Stimulated activated memory B cell treated with anti-CD40 and anti-IgM and Interleukin-4, amounts not matched to agents 10 μg/mL and 1 μg/mL and 100 μg/mL, for 72 hours (primary cell): Measurements from ENCODE around the gene TARP.
A peak's percentile ranks its signal among the peaks of the same experiment; 100 is the strongest.

Experiments used
- ATAC-seq: fragments of 150-1000 bp; cut with Tn5 transposase; 2 replicates; pipeline ENCODE4 v1.10.0; 2021
- H3K27ac Mint-ChIP-seq: one replicate; pipeline ENCODE4 v1.8.0; 2022; ENCODE audit warnings: mild to moderate bottlenecking, mixed read lengths
- H3K27me3 Mint-ChIP-seq: one replicate; pipeline ENCODE4 v1.8.0; 2022; ENCODE audit warnings: mixed read lengths
- H3K36me3 Mint-ChIP-seq: one replicate; pipeline ENCODE4 v1.8.0; 2022; ENCODE audit warnings: mixed read lengths
- H3K4me1 Mint-ChIP-seq: one replicate; pipeline ENCODE4 v1.8.0; 2022; ENCODE audit warnings: mixed read lengths
- H3K4me3 Mint-ChIP-seq: one replicate; pipeline ENCODE4 v1.8.0; 2022; ENCODE audit warnings: mild to moderate bottlenecking, moderate library complexity, mixed read lengths
- H3K9me3 Mint-ChIP-seq: one replicate; pipeline ENCODE4 v1.8.0; 2022; ENCODE audit warnings: mixed read lengths

Gene TARP

DNA sequence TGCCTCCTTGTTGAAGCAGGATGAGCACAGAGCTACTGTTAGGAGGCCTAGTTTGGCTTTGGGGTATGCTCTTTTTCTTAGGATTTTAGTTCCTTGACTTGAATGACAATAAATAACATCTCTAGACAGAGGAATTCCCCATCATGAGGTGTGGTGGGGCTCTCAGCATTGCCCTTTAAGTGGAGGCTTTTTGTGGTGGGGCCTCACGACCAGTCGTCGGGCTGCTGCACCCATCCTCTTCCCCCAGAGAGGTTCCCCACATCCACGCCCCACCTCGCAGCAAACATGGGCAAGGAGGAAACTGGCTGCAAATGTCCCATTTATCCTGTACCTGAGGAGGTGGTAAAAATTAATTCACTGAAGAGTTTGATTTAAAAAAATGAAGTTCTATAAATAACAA lies 36.1 kb upstream of the TARP start:
- Mint-ChIP-seq H3K9me3 (no peaks in the 10 kb centered on the region), H3K27ac (no peak overlapping the region), H3K36me3 (no peaks in the 10 kb centered on the region), H3K4me1 (peaks cover 11% of the 10 kb centered on the region), H3K27me3 (peaks cover 35% of the 10 kb centered on the region), H3K4me3 (no peak overlapping the region)
- ATAC-seq = no peak

DNA sequence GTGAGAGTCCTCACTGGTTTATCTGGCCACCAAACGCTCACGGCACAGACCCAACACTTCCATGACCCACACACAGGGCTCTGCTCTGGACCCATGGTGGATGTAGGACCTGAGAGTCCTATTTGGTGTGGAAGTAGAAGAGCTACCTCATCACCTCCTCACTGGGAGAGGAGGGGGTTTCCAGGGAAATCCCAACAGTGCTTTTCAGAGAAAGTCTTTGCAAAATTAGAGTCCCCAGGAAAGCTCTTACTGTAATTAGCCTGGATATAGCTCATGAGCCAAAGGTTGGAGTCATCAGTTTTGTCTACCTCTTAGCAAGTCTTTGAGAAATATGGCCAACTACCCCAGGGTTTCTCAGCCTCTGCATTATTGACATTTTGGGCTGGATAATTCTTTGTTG lies 34.7 kb upstream of the TARP start:
- Mint-ChIP-seq H3K4me3 (no peak overlapping the region), H3K27ac (no peak overlapping the region), H3K36me3 (no peaks in the 10 kb centered on the region), H3K27me3 (peaks cover 39% of the 10 kb centered on the region), H3K9me3 (no peaks in the 10 kb centered on the region), H3K4me1 (peaks cover 11% of the 10 kb centered on the region)
- no peak for ATAC-seq

DNA sequence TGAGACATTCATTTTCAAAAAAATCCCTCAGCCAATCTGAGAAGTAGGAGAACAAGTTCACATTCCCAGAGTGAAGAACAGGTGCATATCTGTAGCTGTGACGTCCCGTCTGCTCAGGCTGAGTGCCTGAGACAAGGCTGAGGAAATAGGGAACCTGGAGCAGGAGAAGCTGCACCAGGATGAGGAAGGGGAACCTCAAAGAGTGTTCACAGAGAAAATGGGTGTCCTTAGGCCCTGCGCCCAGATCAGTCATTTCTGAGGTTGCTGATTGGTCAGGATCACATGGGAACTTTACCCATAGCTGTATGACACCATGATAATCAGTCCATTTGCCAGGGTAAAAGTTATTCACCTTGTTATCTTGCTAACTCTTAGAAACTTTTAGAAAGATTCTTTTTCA lies 34.2 kb upstream of the TARP start:
- no peaks in the 10 kb centered on the region for H3K36me3 Mint-ChIP-seq
- no peak for ATAC-seq
- no peaks in the 10 kb centered on the region for H3K9me3 Mint-ChIP-seq
- H3K4me3 Mint-ChIP-seq = no peak overlapping the region
- H3K27ac Mint-ChIP-seq = no peak overlapping the region
- peaks cover 11% of the 10 kb centered on the region for H3K4me1 Mint-ChIP-seq
- peaks cover 39% of the 10 kb centered on the region for H3K27me3 Mint-ChIP-seq

DNA sequence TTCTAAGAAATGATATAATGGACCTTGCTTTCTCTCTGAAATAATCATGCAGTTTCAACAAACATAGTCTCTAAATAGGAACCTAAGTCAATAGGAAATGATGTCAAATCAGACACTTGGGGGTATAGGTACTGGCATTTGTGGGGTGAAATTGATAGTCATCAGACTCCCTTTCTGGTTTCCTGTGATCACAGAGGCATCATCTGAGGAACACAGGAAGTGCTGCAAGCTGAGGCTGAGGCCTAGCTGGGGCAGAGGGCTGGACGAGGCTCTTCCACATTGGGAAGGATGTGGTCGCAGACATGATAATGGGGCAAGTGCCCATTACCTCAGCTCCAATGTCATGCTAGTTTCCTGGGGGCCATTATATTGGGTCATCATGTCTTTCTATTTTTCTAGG lies 33.5 kb upstream of the TARP start:
- H3K27me3 Mint-ChIP-seq = peaks cover 42% of the 10 kb centered on the region
- no peaks in the 10 kb centered on the region for H3K36me3 Mint-ChIP-seq
- H3K9me3 Mint-ChIP-seq = no peaks in the 10 kb centered on the region
- no peak overlapping the region for H3K4me3 Mint-ChIP-seq
- peaks cover 11% of the 10 kb centered on the region for H3K4me1 Mint-ChIP-seq
- ATAC-seq = no peak
- no peak overlapping the region for H3K27ac Mint-ChIP-seq

DNA sequence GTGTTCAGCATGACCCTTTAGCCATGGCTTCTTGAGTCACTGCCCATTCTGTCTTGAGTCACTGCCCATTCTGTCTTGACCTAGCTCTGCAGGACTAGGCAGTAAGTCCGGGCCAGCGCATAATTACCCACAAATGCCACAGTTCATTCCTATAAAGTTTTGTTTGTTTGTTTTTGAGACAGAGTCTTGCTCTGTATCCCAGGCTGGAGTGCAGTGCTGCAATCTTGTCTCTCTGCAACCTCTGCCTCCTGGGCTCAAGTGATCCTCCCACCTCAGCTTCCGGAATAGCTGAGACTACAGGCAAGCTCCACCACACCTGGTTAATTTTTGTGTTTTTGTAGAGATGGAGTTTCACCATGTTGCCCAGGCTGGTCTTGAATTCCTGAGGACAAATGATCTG lies 32.7 kb upstream of the TARP start:
- Mint-ChIP-seq H3K27ac (no peak overlapping the region), H3K27me3 (peaks cover 44% of the 10 kb centered on the region), H3K4me3 (no peak overlapping the region), H3K36me3 (no peaks in the 10 kb centered on the region), H3K9me3 (no peaks in the 10 kb centered on the region), H3K4me1 (peaks cover 5% of the 10 kb centered on the region)
- ATAC-seq = no peak

DNA sequence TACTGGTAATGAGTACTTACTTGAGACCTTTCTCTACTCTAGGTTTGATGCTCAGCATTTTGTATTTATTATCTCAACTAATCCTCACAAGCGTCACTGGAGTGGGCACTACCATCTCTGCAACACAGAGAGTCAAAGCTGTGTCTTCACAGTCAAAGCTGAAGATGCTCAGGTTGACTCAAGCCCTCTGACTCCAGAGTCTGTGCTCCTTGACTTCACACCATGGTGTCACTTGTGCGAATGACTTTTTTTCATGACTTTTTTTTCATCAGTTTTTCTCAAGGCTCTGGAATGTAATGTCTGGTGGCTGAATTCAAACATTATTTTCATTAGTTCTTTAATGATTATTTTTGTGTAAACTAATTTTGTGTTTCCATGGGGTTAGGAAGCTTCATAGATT lies 30.4 kb upstream of the TARP start:
- ATAC-seq = no peak
- no peaks in the 10 kb centered on the region for H3K9me3 Mint-ChIP-seq
- no peak overlapping the region for H3K4me3 Mint-ChIP-seq
- no peaks in the 10 kb centered on the region for H3K4me1 Mint-ChIP-seq
- no peaks in the 10 kb centered on the region for H3K36me3 Mint-ChIP-seq
- no peak overlapping the region for H3K27ac Mint-ChIP-seq
- H3K27me3 Mint-ChIP-seq = peaks cover 32% of the 10 kb centered on the region

DNA sequence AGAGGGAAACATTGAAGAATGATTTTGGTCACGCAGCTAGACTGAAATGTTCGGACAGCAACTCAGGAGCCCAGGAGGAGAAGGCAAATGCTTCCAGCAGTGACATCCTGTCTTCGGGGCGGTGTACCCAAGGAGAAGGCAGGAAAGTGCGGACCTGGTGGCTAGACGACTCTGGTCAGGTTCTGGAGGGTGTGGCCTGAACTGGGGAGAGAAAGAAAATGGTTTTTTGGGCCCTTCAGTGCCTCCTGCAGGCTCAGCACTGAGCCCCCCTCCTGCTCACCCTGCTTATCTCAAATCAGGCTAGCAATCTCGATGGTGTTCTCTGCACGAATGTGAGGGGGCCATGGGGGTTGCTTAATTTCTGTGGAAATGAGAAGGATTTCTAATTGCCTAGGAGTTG lies 26.7 kb upstream of the TARP start:
- no peak for ATAC-seq
- Mint-ChIP-seq H3K4me3 (no peak overlapping the region), H3K36me3 (no peaks in the 10 kb centered on the region)

DNA sequence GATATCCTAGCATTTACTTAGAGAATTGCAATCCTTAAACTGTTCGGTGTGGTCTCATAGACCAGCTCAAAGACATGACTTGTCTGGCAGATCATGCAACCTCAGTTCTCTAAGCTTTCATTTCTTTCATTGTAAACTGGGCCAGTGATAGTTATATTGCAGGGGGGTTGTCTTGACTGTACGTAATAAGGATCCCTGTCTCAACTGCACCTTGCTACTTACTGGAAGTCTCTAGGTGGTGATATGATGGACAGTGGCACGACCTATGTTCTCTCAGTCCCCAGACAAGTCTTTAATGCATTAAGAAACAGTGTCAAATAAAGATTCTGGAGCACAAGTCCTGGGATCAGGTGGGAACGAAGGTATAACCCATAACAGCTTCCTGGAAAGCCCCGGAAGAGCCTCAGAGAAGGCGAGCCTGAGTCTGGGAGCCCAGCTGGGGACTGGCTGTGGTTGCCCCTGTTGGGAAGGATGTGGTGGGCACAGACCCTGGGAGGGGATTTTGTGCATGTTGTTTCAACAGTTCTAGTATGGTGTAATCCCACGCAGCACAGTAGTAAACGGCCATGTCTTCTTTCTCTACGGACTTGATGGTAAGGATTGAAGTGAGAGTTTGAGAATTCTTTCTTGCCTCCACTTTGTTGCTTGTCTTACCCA lies 26.0 kb upstream of the TARP start:
- Mint-ChIP-seq H3K4me3 (no peak overlapping the region), H3K9me3 (no peaks in the 10 kb centered on the region)

More for the DNA sequence above, 26.7 kb upstream of the TARP start:
- no peak overlapping the region for H3K27ac Mint-ChIP-seq
- H3K4me1 Mint-ChIP-seq = peaks cover 11% of the 10 kb centered on the region
- H3K9me3 Mint-ChIP-seq = no peaks in the 10 kb centered on the region
- peaks cover 36% of the 10 kb centered on the region for H3K27me3 Mint-ChIP-seq

DNA sequence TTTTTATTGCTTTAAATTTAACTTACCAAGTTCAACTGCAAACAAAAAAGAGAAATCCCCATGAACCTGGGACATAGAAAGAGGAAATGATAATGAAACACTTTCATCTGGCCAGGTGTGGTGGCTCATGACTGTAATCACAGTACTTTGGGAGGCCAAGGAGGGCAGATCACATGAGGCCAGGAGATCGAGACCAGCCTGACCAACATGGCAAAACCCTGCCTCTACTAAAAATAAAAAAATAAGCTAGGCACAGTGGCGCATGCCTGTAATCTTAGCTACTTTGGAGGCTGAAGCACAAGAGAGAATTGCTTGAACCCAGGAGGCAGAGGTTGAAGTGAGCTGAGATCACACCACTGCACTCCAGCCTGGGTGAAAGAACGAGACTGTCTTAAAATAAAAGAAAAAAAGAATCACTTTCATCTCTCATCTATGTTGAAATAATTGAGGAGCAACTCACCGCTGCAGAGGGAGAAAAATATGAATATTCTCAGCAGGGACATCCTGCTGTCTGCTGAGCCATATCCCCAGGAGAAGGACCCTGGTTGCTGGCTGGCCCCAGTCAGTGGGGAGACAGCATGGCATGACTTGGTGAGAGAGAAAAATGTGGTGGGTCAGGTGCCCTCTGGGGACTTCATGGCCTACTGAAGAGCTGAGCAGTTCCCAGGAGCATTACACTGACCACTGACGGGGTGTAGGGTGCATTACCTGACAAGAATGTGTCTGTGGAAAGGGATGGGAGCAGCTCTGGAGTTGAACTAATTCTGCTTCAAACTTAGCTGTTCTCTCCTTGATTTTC lies 22.8 kb upstream of the TARP start:
- Mint-ChIP-seq H3K4me3 (no peak overlapping the region), H3K36me3 (no peaks in the 10 kb centered on the region), H3K4me1 (peaks cover 11% of the 10 kb centered on the region), H3K27me3 (peaks cover 16% of the 10 kb centered on the region), H3K9me3 (no peaks in the 10 kb centered on the region), H3K27ac (peak overlapping the region; percentile 6)
- peak; percentile 57 for ATAC-seq

More for the DNA sequence above, 26.0 kb upstream of the TARP start:
- Mint-ChIP-seq H3K36me3 (no peaks in the 10 kb centered on the region), H3K4me1 (peaks cover 11% of the 10 kb centered on the region), H3K27me3 (peaks cover 28% of the 10 kb centered on the region), H3K27ac (no peak overlapping the region)
- ATAC-seq = no peak

DNA sequence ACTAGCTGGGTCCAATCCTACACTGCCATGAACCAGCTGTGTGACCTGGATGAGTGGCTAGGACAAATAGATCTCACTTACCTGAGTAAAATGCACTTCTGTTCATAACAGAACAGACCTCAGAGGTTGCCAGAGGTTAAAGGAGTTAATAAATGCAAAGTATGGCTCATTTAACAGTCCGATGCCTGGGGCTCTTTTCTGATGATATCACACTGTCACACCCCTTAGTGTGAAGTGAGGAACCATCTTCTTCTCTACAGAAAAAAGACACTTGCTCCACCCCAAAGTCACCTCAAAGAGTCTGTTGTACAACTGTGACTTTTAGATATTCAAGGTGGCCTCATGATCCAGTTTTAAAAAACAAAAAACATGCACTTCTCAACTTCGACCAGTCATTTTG lies 21.5 kb upstream of the TARP start:
- ATAC-seq = no peak
- Mint-ChIP-seq H3K9me3 (no peaks in the 10 kb centered on the region), H3K36me3 (no peaks in the 10 kb centered on the region), H3K27me3 (peaks cover 17% of the 10 kb centered on the region), H3K27ac (no peak overlapping the region), H3K4me3 (no peak overlapping the region), H3K4me1 (peaks cover 11% of the 10 kb centered on the region)

DNA sequence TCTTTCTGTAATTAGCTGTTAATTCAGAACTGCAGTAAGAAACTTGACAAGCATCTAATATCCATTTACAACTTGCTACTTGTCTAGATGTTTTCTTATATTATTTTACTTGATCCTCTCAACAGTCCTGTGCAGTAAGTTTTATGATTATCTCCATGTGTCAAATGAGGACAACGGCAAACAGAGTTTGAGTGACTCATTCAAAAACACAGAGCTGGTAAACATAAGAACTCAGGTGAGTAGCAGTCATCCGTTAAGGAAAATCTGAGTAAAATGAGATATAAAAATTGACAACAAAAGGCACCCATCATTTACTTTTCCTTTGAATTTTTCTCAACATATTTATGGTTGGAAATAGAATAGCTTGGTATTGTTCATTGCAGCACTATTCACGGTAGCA lies 19.0 kb upstream of the TARP start:
- Mint-ChIP-seq H3K9me3 (no peaks in the 10 kb centered on the region), H3K4me3 (no peak overlapping the region), H3K36me3 (no peaks in the 10 kb centered on the region), H3K4me1 (peaks cover 11% of the 10 kb centered on the region), H3K27me3 (peaks cover 22% of the 10 kb centered on the region), H3K27ac (no peak overlapping the region)
- no peak for ATAC-seq

DNA sequence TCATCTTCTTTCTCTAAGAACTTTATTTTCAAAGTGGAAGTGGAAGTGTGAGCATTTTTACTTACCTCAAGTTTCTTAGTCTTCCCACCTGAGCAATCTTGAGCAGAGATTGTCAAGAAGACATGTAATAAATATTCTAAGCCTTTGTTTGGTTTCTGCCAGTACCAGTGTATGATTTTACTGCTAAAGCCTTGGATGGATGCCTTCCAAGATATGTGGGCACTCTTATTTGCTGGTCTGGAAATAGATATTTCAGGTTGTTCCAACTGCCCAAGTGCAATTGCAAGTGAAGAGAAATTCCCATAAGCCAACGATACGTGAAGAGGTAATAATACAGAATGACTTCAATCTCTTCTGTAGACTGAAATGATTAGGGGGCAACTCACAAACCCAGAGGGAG lies 18.2 kb upstream of the TARP start:
- Mint-ChIP-seq H3K36me3 (no peaks in the 10 kb centered on the region), H3K9me3 (no peaks in the 10 kb centered on the region), H3K4me1 (peaks cover 11% of the 10 kb centered on the region), H3K4me3 (no peak overlapping the region), H3K27me3 (peaks cover 22% of the 10 kb centered on the region), H3K27ac (no peak overlapping the region)
- no peak for ATAC-seq

DNA sequence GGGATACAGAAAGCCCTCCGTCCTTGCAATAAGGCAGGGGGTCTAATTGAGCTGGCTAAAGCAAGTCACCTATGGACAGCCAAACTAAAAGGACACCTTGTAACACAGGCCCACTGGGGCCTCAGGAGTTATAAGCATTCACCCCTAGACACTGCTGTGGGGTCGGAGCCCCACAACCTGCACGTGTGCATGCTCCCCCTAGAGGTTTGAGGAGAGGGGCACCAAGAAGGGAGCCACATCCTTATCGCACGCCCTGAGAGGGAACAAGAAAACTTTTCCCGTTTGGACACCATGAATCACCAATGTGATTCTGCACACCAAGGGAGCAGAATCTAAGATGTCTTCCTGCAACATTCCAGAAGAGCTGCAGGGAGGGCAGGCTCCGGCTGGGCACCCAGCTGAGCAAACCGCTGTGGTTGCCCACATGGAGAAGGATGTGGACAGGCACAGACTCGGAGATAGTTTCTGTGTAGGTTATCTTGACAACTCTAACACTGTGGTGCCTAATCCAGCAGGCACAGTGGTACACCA lies 17.7 kb upstream of the TARP start:
- Mint-ChIP-seq H3K9me3 (no peaks in the 10 kb centered on the region), H3K27ac (no peak overlapping the region), H3K36me3 (no peaks in the 10 kb centered on the region), H3K27me3 (peaks cover 22% of the 10 kb centered on the region), H3K4me1 (peaks cover 9% of the 10 kb centered on the region), H3K4me3 (no peak overlapping the region)
- ATAC-seq = no peak

DNA sequence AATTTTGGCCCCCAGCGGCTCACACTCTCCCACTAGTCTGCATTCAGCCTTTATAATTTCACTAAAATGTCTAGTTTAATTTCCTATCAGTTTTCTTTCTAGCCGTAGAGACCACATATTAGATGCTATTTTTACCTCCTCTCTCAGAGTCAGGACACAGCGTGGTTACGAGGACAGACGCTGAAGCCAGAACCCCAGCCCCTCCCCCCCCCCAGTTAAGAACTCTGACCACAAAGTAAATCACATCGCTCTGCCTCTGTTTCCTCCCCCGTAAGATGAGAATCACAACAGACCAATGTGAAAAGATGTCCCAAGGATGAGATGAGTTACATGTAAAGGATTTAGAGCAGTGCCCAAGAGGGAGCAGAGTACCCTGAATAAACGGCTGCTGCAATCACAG lies 11.1 kb upstream of the TARP start:
- H3K27me3 Mint-ChIP-seq = peaks cover 34% of the 10 kb centered on the region
- ATAC-seq = no peak
- no peak overlapping the region for H3K27ac Mint-ChIP-seq
- H3K4me3 Mint-ChIP-seq = no peak overlapping the region
- H3K9me3 Mint-ChIP-seq = no peaks in the 10 kb centered on the region
- H3K36me3 Mint-ChIP-seq = no peaks in the 10 kb centered on the region
- no peaks in the 10 kb centered on the region for H3K4me1 Mint-ChIP-seq

DNA sequence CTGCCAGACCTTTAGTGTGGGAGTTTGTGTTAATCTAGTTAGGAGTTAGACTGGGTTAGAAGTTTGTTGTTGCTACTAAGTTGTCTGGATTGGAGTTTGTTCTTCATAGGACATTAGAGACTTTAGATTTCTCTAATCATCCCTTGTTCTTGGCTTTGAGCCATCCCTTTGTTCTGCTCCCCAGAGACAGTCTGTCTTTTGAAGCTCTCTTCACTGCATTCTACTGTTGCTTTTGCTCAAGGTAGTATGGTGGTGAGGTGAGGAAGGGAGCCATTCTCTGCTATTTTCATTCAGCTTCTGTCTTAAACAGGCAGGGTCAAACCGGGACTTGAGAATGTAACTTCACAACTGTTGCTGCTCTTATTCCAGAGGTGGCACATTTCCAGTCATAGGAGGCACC lies 10.4 kb upstream of the TARP start:
- no peak overlapping the region for H3K4me3 Mint-ChIP-seq
- no peak for ATAC-seq

DNA sequence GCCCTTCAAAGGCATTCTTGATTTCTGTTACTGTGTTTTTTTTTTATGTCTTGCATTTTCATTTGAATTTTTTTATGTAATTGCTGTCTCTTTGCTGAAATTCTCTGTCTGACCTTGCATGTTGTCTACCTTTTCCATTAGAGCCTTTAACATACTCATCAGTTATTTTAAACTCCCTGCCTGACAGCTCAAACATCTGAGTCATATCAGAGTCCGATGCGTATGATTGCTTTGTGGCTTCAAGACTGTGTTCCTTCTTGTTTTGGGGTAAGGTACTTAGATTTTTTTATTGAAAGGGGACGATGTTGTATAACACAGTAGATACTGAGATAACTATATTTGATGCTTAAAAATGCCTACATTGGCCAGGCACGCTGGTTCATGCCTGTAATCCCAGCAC lies 9.7 kb upstream of the TARP start:
- Mint-ChIP-seq H3K27ac (no peak overlapping the region), H3K4me3 (no peak overlapping the region), H3K9me3 (no peaks in the 10 kb centered on the region), H3K4me1 (no peaks in the 10 kb centered on the region), H3K27me3 (peaks cover 28% of the 10 kb centered on the region), H3K36me3 (no peaks in the 10 kb centered on the region)
- ATAC-seq = no peak

More for the DNA sequence above, 10.4 kb upstream of the TARP start:
- peaks cover 28% of the 10 kb centered on the region for H3K27me3 Mint-ChIP-seq
- no peaks in the 10 kb centered on the region for H3K4me1 Mint-ChIP-seq
- H3K27ac Mint-ChIP-seq = no peak overlapping the region
- H3K36me3 Mint-ChIP-seq = no peaks in the 10 kb centered on the region
- H3K9me3 Mint-ChIP-seq = no peaks in the 10 kb centered on the region
